GM18507 (cell line): ENCODE results near the gene NKAIN1.
"Not testable (repeated sequence)": the region's sequence is repeated elsewhere in the genome, so short reads cannot be mapped to it uniquely, and the experiment has no call there.

Source experiments
- DNase-seq: peaks from one replicate; pipeline ENCODE4 v3.0.0; 2011; ENCODE audit warnings: low read depth; ENCODE audit not compliant: insufficient read length; ENCODE audit errors: extremely low spot score
- FAIRE-seq: peaks from 2 replicates; lab custom pipeline; 2011; peaks lifted over from hg19 to GRCh38; lab: Jason Lieb, UNC

NKAIN1 gene

GRCh38 chr1:31239653-31240241, at the start of gene NKAIN1:
Gene NKAIN1 (minus strand): TSS chr1:31239887. CDS start chr1:31239547, 340 bp downstream.
- DNase-seq, result no peak
- no peak for FAIRE-seq

DNA sequence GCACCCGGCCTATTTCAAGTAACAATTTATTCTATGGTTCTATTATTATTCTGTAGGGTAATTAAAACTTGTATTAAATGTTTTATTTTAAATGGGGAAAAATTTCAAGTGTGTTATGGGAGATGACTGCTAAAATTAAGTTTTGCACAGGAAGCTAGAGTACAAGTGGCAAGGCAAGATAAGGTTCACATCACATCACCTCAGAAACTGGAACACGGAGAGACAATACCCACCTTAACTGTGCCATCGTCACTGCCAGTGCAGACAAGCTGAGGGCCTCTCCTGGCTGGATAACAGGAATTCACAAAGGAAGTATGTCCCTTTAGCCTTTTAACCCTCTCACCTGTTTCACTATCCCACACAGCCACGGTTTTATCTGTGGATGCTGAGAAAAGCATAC, 49.3 kb upstream of the NKAIN1 start:
- FAIRE-seq (no peak), DNase-seq (no peak)

GRCh38 chr1:31287791-31288190, 48.1 kb upstream of the NKAIN1 start:
- not testable (repeated sequence) for DNase-seq, FAIRE-seq

DNA sequence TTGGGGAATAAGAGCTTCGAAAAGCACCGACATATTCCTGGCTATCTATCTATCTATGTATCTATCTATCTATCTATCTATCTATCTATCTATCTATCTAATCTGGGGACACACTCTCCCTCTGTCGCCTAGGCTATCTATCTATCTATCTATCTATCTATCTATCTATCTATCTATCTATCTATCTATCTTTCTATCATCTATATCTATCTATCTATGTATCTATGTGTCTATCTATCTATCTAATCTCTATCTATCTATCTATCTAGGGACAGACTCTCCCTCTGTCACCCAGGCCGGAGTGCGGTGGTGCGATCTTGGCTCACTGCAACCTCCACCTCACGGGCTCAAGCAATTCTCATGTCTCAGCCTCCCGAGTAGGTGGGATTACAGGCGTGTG, 42.7 kb upstream of the NKAIN1 start:
- FAIRE-seq, DNase-seq: not testable (repeated sequence)

GRCh38 chr1:31273619-31274018, 33.9 kb upstream of the NKAIN1 start:
- FAIRE-seq, result no peak
- no peak for DNase-seq

DNA sequence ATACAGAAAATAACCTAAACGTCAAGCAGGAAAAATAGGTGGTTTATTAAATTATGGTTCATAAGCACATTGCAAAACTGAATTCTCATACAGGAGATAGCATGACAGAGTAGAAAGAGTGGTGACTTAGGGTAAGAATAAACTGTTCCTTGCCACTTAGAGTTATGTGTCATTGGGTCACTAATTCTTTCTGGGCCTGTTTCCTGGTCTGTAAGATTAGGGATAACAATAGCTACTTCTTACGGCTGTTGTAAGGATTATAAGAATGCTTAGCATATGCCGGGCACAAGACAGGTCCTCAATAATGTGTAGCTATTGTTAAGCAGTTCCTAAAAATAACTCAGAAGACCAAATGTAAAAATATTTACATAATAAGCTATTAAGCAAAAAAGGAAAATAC, 32.7 kb upstream of the NKAIN1 start:
- FAIRE-seq (no peak), DNase-seq (no peak)

DNA sequence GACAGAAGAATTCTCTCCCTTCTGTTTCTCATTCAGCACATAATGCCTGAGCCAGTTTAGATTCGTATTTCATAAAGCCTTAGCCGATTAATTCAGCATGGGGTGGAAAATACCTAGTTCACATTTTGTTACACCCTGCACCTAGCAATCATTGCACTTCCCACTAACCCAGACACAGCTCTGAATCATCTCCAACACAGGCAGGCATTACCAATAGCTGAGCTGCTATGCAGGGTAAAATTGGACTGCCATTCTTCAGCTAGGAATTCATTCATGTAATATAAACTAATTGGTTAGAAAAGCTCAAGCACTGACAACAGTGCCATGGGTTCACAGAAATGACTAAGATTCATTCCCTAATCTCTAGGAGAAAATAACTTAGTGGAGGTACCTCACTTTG, 26.9 kb upstream of the NKAIN1 start:
- DNase-seq, result no peak
- FAIRE-seq, result no peak

DNA sequence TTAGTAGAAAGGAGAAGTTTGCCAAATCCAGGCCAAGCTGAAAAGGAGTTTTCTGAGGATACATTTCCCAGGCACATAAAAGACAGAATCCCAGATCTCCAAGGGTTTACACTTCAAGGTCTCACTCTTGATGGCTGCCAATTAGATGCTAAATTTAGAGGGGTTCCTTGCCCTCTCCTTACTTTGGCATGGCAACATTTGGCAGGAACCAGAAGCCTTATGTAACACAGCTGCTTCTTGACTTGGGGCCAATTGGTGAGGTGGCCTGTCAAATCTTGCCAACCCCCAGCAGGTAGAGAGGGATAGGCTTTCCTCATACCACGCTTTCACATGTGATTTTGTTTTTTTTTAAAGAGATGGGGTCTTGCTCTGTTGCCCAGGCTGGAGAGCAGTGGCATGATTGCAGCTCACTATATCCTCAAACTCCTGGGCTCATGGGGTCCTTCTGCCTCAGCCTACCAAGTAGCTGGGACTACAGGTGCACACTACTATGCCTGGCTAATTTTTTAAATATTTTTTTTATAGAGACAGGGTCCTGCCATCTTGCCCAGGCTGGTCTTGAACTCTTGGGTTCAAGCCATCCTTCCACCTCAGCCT, 25.2 kb upstream of the NKAIN1 start:
- no peak for DNase-seq
- no peak for FAIRE-seq

DNA sequence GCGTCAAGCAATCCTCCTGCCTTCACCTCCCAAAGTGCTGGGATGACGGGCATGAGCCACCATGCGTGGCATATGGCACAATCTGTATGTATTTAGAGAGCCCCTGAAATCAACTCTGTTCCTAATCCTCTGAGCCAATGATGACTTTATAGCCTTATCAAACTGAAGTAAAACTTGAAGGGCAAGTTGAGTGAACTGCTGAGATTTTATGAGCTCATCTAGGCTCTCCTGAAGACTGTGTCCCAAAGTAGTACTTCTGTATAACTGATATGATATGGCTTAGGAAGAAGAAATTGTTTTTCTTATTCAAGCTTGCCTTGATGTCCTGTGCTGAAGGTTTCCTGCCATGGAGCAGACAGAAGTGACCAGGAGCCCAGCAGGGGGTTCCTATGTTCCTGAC, 23.7 kb upstream of the NKAIN1 start:
- no peak for FAIRE-seq

GRCh38 chr1:31262393-31262792, 22.7 kb upstream of the NKAIN1 start:
- not testable (repeated sequence) for FAIRE-seq, DNase-seq

More for the DNA sequence above, 23.7 kb upstream of the NKAIN1 start:
- DNase-seq, result no peak

DNA sequence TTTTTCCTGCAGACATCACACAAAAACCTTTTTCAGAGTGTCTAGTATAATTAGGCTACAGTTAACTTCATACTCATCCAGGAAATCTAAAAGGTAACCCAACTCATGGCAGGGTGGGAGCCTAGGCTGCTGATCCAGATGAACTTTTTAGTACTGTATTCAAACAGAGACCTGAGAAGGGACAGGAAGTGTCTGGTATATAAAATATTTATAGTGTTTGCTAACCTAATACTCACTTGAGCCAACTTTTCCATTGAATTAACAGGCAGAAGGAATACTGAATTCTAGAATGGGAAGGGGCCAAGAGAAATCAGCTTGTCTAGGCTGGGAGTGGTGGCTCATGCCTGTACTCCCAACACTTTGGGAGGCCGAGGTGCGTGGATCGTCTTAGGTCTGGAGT, 22.2 kb upstream of the NKAIN1 start:
- no peak for DNase-seq
- FAIRE-seq, result no peak

DNA sequence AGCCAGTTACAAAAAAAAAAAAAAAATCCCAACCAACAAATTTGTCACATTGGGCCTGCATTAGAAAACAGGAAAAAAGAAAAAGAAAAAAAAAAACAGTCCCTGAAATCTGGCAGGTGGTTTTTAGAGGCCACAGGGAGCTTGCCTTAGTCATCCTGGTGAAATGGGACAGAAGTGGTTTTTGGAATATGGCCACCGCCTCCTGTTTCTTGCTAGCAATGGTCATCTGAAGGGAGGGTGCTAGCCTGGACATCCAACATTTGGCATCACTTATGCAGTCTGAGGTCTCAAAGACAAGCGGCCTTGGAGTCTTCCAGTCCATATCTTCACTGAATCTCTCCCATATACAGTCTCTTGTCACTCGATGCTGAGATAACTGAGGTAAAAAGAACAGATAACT, 20.1 kb upstream of the NKAIN1 start:
- DNase-seq (no peak), FAIRE-seq (no peak)

GRCh38 chr1:31258581-31258980, 18.9 kb upstream of the NKAIN1 start:
- DNase-seq, result no peak
- FAIRE-seq, result no peak

- FAIRE-seq (no peak), DNase-seq (no peak)
Observed at GRCh38 chr1:31257213-31257612, 17.5 kb upstream of the NKAIN1 start.

DNA sequence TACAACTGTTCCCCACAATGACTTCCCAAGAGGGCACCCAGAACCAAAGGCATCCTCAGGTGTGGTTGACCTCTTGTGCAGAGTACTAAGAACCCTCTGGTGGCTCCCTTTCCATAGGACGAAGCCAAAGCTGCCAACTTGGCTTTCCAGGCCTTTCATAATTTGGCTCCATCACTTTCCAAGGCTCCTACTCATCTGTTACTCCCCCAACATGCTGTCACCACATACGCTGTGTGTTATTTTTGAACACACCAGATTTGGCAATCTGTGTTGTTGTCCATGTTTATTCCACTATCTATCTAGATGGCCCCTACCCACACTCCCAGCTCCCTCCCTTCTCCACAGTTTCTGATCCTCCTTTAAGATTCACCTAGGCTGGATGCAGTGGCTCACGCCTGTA, 10.2 kb upstream of the NKAIN1 start:
- FAIRE-seq (no peak), DNase-seq (no peak)

DNA sequence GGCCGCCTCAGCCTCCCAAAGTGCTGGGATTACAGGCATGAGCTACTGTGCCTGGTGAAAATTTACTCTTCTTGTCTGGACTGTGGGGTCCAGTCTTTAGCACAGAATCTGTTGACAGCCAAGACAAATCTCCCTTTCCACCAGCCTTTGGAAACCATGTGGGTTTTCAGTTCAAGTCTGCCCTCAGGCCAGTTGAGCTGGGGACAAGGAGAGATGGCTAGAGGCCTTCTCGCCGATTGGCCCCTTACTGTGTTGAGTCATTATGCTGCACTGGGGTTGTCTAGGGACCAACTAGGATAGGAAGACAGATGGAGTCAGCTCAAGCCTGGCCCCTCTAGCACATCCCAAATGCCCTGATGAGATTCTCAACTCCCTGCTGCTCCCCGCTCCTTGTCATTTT, 8.6 kb upstream of the NKAIN1 start:
- no peak for DNase-seq
- FAIRE-seq, result no peak

DNA sequence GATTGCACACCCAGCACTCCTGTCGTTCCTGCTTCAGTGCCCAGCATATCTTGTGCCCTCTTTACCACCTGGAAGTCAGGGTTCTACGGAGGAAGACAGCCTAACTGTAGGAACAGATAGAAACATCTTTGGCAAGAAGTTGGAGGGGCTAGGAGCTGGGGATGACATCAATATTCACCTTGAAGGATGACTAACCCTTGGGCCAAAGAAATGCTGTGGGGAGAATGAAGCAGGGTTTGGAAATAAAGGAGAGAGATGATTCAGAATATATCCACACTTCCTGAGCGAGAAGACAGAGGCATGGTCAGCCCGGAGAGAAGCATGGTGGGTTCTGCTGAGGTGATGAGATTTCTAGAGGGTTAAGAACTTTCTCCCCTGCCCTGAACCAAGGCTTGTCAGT, 4.6 kb upstream of the NKAIN1 start:
- DNase-seq (no peak), FAIRE-seq (no peak)

- DNase-seq, result no peak
- FAIRE-seq, result no peak
Observed at GRCh38 chr1:31243501-31244286, 4.0 kb upstream of the NKAIN1 start.

GRCh38 chr1:31241321-31241720, 1.6 kb upstream of the NKAIN1 start:
- FAIRE-seq (no peak), DNase-seq (no peak)

DNA sequence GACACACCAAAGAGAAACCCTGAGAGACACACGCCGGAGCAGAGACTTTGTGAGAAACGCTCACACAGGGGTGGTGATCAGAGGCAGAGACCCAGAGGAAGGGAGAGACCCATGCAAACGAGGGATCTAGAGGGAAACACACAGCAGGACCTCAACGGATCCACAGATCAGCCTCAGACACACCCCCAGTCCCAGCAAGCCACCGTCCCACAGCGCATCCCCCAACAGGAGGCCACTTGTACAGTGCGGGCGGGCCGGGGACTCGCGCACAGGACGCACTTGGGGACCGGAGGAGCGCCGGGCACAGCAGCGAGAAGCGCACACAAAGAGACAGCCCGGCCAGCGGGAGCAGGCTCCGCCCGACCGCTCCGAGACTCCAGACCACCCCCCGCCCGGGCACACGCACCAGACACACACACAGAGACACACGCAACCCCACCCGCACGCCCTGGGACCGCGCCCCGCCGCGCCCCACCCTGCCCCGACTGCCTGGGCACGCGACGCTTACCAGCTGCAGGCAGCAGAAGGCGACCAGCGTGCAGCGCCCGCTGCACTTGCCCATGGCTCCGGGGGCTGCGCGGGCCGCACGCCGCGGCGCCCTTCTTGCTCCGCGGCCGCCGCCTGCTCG, 587 bp downstream of the NKAIN1 start:
- FAIRE-seq (no peak), DNase-seq (no peak)
